Measurements from ENCODE around the gene CNOT8.
"Not testable (repeated sequence)": the region's sequence is repeated elsewhere in the genome, so short reads cannot be mapped to it uniquely, and the experiment has no call there.

CNOT8 gene

DNA sequence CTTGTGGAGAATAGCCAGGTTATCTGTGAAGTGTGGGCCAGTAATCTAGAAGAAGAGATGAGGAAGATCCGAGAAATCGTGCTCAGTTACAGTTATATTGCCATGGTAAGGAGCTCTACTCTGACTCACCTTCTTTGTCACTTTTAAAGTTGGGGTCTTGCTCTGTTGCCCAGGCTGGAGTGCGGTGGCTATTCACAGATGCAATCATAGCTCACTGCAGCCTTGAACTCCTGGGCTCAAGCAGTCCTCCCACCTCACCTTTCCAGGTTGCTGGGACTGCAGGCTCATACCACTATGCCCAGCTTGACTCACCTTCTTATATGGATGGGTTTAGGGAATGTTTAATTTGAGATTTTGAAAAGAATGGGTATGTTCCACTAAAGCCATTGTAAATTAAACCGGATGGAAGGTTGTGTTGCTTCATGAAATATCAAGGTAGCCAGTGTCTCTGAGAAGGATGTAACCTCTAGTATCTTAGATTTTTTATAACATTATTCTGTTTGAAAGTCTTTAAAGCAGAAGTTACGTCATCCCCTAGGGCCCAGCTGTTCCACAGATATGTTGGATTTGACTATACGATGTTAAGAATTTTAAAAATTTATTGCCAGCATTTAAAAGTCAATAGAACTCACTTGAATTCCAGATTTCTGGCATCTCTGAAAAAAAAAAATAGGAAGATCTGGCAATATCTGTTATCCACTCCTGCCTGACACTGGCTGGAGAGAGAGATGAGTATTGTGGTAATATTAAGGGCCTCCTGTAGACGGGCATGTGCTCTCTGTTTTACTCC lies 5.1 kb downstream of the CNOT8 start:
- no peak for DNase-seq (ENCODE audit: low read depth in 2 of 2)

DNA sequence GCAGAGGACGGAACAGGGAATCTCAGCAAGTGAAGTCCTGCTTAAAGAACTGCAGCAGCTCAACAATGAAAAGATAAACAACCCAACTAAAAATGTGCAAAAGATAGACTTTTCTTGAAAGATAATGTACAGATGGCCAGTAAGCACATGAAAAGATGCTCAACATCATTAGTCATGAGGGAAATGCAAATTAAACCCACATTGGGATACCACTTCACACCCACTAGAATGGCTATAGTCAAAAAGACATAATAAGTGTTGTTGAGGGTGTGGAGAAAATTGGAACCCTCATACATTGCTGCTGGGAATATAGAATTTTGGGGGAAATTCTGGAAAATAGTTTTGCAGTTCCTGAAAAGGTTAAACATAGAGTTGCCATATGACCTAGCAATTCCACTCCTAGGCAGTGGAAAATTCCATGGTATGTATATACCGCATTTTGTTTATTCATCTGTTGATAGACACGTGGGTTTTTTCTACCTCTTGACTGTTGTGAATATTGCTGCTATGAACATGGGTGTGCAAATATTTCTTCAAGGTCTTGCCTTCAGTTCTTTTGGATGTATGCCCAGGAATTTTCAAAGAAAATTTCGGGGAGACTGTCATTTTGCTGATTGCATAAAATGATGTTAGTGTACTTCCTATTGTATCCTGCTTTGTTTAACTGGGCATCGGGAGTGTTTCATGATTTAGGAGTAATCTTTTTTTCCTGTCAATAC lies 7.2 kb downstream of the CNOT8 start:
- DNase-seq (ENCODE audit: low read depth in 2 of 2), result no peak

DNA sequence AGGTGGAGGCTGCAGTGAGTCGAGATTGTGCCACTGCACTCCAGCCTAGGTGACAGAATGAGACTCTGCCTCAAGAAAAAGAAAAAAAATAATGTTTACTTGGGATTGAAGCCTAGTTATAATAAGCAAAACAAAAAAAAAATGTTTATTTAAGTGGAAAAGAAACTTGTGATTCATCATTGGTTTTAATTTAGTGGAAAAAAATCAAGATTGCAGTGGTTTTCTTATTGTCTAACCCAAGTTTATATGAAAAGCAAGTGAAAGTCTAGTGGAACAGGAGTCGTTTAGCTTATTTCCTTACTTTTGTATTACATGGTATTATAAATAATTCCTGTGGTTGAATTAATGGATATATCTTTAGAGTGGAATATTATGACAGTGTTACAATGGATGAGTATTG lies 8.4 kb downstream of the CNOT8 start:
- DNase-seq (ENCODE audit: low read depth in 2 of 2), result no peak

DNA sequence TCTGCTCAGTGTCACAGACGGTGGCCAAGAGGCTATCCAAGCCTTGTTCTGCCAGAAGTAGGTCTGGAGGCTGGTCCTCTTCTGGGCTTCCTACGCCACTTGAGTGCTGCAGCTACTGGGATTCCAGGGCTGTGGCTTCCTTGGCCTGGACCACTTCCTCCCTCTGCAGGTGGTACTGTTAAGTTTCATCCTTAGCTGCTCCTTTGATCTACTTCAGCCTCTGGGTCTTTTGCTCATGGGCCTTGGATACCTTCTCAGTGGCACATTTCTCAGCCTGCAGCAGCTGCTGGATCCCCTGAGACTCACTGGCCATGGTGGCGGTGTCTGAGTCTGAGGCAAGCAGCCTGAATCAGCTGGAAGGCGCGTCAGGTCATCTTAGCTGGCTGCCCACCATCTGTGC lies 10.3 kb downstream of the CNOT8 start:
- DNase-seq (ENCODE audit: low read depth in 2 of 2), result no peak

DNA sequence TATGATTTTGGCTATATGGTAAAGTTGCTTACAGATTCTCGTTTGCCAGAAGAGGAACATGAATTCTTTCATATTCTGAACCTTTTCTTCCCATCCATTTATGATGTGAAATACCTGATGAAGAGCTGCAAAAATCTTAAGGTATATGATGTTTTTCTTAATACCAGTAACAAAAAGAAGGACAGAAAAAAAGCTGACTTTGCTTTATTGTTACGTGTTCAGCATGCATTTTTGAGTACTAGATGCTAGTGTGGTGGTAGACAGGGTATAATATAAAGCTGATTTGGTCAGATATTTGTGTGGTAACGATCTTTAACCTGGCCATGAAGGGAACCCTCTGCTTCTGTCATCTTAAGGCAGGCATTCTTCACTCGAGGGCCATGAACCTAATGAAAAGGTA lies 13.3 kb downstream of the CNOT8 start:
- DNase-seq (ENCODE audit: low read depth in 2 of 2), result no peak

DNA sequence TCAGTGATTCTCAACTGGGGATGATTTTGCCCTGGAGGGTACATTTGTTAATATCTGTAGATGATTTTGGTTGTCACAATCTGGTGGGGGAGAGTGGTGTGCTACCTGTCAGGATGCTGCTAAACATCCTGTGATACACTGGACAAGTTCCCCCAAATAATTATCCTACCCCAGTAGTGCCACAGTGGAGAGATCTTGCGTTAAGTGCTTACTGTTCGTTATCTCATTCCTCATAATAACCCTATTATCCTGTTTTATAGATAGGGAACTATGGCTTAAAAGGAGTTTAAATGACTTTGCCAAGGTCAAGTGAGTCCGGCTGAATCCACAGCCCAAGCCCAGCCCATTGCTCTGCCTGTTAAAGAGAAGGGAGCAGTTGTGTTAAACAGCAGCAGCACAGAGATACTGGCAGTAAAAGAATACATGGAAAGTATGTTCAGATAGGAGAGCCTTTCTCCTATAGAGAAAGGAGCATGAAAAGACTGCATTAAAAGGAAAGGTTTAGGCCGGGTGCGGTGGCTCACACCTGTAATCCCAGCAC lies 15.4 kb downstream of the CNOT8 start:
- DNase-seq (ENCODE audit: low read depth in 2 of 2), result no peak

DNA sequence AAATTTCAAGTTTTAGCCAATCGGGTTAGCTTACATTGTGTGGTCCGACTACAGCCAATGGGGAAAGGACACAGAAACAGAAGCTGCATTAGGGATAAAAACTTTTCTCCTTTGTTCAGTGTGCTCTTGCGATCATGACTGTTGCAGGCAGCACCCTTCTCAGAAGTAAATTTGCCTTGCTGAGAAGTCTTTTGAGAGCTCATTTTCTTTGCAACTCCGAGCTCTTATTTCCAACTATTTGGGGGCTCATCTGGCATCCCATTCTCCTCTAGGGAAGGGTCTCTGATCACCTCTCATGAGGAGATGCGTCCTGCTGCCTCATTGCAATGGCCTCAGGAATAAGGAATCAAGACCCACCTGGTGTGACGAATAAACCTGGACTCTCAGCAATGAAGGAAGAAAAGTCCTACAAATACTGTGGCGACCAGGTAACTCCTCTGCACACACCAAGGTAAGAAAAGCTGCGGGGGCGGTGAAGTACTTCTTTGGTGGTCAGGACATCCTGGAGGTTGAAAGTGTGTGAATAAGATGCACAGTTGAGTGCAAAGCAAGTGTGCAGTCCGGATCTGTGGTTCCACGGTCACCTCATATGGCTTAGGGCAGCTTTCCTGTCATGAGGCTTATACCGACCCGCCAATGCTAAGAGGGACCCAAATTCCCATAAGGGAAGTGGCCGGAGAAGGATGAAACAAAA lies 20.4 kb downstream of the CNOT8 start:
- DNase-seq (ENCODE audit: low read depth in 2 of 2), result no peak

DNA sequence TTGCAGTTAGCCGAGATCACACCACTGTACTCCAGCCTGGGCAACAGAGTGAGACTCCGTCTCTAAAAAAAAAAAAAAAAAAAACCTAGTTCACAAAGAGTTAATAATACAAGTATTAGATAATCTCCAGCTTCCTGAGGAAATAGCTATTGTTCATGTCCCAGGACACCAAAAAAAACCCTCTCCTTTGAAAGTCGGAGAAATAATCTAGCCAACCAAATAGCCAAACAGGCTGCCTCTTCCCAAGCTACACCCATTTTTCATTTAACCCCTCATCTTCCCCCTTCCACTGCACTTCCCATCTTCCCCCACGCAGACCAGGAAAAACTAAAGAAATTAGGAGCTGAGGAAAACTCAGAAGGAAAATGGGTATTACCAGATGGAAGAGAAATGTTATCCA lies 23.6 kb downstream of the CNOT8 start:
- DNase-seq (ENCODE audit: low read depth in 2 of 2), result no peak

DNA sequence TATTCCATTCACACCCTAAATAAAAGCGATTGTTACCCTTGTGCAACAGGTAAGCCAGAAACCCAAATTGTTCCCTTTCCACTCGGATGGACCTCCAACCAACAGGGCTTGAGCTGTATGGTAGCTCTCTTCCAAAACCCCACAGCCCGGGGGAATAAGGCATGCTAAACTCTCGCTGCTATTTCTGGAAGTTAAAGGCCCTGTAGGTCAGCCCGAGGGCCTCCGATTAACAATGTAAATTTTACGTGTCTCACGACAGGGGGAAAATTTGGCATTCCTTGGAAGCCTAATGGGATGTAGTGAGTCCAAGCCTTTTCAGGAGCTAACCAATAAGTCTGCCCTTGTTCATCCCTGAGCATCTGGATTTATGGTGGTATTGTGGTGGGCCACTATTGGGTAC lies 26.0 kb downstream of the CNOT8 start:
- no peak for DNase-seq (ENCODE audit: low read depth in 2 of 2)

DNA sequence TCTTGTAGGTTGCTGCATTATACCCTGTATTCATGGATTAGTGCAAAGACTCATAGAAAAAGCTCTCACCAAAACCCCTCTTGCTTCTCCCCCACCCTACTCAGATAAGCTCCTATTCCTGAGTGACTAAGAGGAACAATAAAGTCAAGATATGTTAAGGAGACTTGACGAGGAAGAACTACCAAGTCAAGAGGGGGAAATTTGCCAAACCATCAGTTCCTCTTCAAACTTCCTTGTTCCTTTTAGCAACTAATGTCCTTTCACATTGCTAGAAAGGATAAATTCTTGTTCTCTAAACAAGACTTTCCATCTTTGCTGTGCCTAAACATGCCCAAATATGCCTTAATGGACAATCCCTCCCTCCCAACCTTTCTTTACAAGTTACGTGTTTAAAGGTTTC lies 27.0 kb downstream of the CNOT8 start:
- DNase-seq (ENCODE audit: low read depth in 2 of 2), result no peak

DNA sequence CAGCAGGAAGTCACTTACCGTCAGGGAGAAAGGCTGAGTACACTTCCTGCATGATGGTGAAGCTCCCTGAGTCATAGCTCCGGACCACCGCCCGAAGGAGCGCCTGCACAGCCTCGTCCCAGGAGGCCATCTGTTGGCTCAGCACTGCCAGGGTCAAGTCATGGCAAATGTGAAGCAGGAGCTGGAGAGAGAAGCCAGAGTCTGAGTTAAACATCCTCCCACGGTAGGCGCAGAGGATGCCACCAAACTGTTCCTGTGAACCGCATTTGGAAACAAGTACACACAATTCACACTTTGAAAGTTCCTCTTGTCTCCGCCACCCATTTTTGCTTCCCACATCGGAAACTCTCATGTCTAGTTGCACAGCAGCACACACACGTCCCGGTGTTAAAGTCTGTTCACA lies 33.9 kb downstream of the CNOT8 start:
- DNase-seq (ENCODE audit: low read depth in 2 of 2), result no peak

DNA sequence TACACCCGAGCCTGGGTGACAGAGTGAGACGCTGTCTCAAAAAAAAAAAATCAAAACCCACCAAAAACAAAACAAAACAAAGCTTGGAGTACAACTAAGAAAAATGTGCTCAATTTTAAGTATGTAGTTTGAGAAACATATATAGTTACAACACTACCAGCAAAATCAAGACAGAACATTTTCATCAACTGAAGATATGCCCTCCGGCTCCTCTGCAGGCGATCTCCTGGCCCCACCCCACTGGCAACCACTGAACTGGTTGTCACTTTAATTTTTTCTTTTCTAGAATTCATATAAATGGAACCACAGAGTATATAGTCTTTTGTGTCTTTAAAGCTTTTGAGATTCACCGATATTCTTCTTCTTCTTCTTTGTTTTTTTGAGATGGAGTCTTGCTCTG lies 35.0 kb downstream of the CNOT8 start:
- no peak for DNase-seq (ENCODE audit: low read depth in 2 of 2)

DNA sequence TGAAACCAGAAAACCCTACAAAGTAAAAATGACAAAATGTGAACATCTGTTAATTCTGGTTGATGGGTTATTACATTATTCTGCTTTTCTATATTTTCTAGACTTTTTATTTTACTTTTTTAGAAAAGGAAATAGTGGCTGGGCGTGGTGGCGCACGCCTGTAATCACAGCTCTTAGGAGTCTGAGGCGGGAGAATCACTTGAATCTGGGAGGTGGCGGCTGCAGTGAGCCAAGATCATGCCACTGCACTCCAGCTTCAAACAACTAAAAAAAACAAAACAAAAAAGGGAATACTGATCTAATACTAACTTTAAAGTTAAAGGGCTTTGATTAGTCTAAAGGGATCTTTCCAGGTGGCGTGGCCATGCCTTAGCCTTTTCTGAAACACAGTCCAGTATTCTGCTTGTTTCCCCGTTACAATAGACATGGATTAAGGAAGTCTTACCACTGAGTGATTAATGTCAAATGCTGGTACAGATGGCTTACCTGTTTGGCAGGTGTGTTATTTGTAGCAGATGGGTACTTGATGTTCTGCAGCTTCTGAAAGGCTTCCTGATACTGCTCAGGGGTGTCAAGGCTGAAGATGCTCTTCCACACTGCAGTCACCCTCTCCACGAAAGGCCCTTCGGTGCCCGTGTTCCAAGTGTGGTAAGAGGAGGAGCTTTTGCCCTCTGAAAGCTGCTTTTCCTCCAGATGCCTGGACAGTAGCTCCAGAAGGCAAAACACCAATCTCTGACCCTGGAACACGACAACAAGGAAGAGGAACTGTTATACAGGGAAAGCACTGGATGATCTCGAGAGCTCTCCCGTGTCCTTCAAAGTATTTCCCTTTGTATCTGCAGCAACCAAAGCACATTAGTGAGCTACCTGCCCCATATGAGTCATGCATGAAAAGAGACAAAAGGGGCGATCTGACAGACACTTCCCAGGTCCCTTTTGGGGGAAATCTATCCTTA lies 37.5 kb downstream of the CNOT8 start:
- DNase-seq (ENCODE audit: low read depth in 2 of 2), result no peak

DNA sequence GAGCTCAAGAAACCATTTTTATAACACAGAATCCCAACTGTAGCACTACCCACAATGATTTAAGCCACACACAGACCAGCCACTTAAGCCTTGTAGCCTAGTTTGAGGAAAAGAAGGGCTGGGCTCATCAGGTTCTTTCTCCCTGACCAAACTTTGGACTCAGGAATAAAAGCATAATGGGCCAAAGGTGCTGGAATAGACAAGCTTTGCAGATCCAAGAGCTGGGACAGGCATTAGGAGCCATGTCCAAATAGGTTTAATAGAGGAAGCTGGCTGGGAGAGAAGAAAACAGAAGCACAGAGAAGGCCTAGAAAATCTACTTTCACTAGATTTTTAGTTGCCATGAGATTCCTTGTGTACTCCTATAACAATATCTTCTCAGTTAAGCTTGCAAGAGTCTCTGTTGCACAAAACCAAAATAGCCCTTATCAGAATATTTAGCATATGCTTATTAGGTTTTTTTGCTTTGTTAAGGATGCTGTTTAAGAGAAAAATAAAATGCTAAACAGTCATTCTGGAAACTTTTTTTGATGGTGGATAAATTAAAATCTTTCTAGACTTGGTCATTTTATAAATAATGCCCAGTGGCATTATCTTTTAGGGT lies 38.2 kb downstream of the CNOT8 start:
- DNase-seq (ENCODE audit: low read depth in 2 of 2), result no peak

DNA sequence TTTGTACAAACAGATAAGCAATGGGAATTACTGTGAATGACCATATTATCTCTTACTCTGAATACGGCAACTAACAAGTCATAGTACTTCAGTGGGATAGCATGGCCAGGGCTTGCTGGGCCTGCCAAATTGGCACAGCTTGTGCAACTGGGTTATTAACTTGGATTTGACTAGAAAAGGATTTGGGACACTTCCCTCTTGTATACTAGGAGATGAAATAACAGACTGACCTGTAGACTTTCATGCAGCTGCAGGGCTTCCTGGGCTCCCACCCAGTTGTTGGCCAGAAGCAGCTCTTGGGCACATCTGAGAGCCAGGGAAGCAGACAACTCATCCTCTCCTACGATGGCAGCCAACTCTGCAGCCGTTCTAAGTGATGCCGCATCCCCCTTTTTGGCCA lies 39.8 kb downstream of the CNOT8 start:
- no peak for DNase-seq (ENCODE audit: low read depth in 2 of 2)

DNA sequence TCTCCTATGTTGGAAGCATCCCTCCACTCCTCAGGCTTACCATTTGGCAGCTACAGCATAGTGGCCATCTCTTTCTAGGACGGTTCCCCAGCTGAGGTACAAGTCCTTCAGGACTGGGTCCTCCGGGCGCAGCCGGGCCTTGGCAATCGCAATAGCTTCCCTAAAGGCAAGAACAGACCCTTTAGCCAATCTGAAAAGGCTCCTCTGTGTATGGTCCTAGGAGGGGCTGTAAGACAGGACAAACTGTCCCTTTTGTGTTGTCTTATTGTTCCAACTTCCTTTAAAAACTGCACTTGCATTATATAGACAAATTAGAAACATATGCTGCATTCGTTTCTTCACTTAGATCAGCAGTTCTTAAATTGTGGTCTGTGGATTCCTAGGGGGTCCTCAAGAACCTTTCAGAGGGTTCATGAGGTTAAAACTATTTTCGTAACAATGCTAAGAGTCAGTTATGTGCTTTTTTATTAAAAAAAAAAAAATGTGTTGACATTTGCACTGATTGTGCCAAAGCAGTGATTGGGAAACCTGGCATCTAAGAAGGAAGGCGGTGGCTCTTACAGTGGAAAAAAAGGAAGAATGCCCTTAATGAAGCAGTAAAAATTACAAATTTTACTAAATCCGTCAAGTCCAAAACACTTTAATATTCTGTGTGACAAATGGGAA lies 40.9 kb downstream of the CNOT8 start:
- no peak for DNase-seq (ENCODE audit: low read depth in 2 of 2)

DNA sequence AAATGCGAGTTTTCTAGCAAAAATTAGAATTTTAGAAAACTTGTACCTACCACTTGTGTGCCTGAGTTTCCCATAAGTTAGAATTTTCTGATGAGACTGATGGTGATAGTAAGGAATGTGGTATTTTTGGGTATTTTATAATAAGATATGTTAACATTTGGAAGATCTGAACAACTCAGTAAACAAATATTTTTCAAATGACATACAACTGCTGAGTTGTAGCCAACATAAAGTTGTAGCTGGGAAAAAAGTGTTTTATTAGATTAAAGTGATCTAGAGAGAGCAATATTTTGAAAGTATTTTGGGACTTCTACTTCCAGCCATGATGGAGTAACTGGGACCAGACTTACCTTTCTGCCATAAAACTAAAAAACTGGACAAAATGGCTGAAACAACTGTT lies 41.6 kb downstream of the CNOT8 start:
- DNase-seq (ENCODE audit: low read depth in 2 of 2), result no peak

DNA sequence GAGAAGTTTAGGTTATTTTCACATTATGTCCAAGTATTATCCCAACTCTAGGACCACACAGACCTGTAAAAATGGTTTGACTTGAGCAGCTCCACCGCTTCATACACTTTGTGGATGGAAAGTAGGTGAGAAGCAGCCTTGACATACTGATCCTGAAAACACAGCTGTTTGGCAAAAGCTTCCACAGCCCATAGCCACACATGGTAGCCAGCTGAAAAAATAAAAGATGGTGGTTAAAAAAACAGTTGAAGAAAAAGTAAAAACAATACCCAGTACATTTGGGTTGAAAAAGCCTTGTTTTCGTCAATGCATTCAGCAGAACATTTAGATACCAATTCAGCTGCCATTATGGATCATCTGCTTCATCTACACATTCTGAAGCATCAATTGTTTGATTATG lies 42.8 kb downstream of the CNOT8 start:
- no peak for DNase-seq (ENCODE audit: low read depth in 2 of 2)

DNA sequence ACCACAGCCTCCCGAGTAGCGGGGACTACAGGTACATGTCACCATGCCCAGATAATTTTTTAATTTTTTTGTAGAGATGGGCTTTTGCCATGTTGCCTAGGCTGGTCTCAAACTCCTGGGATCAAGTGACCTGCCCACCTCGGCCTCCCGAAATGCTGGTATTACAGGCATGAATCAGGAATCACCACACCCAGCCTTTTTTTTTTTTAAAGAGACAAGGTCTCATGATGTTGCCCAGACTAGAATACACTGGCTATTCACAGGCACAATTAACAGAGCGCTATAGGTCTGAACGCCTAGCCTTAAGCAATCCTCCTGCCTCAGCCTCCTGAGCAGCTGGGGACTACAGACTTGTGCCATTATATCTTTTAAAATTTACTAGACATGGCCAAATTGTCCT lies 43.5 kb downstream of the CNOT8 start:
- no peak for DNase-seq (ENCODE audit: low read depth in 2 of 2)

DNA sequence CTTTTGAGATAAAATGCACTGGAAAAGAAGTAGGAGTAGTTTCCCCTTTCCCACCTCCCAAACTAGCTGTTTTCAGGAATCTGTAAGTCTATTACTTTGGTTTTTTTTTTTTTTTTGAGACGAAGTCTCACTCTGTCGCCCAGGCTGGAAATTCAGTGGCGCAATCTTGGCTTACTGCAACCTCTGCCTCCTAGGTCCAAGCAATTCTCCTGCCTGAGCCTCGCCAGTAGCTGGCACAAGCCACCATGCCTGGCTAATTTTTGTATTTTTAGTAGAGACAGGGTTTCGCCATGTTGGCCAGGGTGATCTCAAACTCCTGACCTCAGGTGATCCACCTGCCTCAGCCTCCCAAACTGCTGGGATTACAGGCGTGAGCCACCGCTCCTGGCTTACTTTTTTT lies 47.2 kb downstream of the CNOT8 start:
- DNase-seq (ENCODE audit: low read depth in 2 of 2), result not testable (repeated sequence)

DNA sequence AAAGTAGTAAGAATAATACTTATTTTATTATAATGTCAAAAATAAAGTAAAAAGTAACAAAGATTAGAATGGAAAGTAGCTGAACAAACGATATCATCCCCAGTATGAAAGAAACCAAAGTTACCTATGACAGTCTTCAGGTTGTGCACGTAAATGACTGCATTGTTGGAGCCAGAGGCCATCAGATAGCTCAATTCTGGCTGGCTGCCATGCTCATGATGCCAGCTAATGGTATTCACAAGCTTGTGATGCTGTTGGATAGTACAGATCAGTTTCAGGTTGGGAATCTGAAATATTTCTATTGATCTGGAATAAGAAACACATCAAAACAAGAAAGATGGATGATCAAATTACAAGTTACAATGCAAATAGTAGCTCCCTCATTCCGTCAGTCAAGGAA lies 58.4 kb downstream of the CNOT8 start:
- DNase-seq (ENCODE audit: low read depth in 2 of 2), result no peak

All from stimulated activated CD8-positive, alpha-beta memory T cell treated with anti-CD3 and anti-CD28 coated beads, Interleukin-7, amount 100 ng/mL, for 4 hours (primary cell).